Activated naive CD4-positive, alpha-beta T cell treated with anti-CD3 and anti-CD28 coated beads, Interleukin-2, amount 10 ng/mL, durations not matched to agents 7 days and 5 days (primary cell): ENCODE results near the gene ZNF20.

Source experiments
- CTCF ChIA-PET: fragments of 350-600 bp; sonication (Branson Sonifier 250); formaldehyde crosslinking; loops from one replicate; lab custom pipeline; 2021; ENCODE audit warnings: antibody characterized with exemption; lab: Charles Lee
- DNase-seq: peaks from one replicate; pipeline ENCODE4 v3.0.0-alpha.2; 2020
- H3K27ac Mint-ChIP-seq: one replicate; pipeline ENCODE4 v1.8.0; 2021; ENCODE audit warnings: mild to moderate bottlenecking, moderate library complexity, mixed read lengths
- H3K27me3 Mint-ChIP-seq: one replicate; pipeline ENCODE4 v1.8.0; 2021; ENCODE audit warnings: mild to moderate bottlenecking, mixed read lengths
- H3K36me3 Mint-ChIP-seq: one replicate; pipeline ENCODE4 v1.8.0; 2021; ENCODE audit warnings: mixed read lengths
- H3K4me1 Mint-ChIP-seq: one replicate; pipeline ENCODE4 v1.8.0; 2021; ENCODE audit warnings: mixed read lengths
- H3K4me3 Mint-ChIP-seq: one replicate; pipeline ENCODE4 v1.8.0; 2021; ENCODE audit warnings: mild to moderate bottlenecking, moderate library complexity, mixed read lengths
- H3K9me3 Mint-ChIP-seq: one replicate; pipeline ENCODE4 v1.8.0; 2021; ENCODE audit warnings: mixed read lengths

Gene ZNF20

DNA sequence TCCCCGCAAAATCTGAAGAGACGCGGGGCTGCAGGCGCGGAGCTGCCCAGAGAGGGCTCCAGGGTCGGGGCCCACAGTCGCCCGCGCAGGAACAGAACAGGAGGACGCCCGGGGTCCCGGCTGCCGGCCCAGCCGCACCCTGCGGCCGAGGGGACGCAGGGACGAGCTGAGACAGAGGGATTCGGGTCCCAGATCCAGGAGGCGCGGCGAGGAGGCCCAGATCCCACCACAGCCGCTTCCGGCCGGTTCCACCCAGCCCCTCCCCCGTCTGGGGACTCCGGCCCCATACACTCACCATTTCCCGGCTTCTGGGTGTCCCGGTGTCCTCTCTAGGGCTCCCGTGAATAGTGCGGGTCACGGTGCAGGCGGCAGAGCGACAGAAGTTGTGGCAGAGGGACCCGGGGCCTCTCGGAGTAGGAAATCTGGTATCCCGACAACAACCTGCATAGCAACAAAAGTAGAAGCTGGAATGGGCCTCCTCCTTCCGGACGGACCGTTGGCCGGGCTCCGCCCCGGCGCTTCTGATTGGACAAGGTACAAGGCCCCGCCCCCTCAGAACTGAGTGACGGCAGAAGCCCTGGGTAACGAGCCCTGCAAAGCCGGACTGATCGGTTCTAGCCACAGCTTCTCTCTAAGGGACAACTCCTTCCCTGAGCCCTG is at the start of gene ZNF20:
ZNF20 (minus strand) TSS at position 466 of the 660 bp plus-strand sequence; CDS start at position 298, 168 bp downstream.
- peak; percentile 95 for DNase-seq
- Mint-ChIP-seq H3K4me3 (peak within 1 kb of the TSS; percentile 93), H3K36me3 (peaks cover 31% of the 10 kb centered on the region), H3K9me3 (peaks cover 14% of the 10 kb centered on the region), H3K4me1 (peaks cover 33% of the 10 kb centered on the region), H3K27ac (peak within 1 kb of the TSS; percentile 70), H3K27me3 (no peaks in the 10 kb centered on the region)
- CTCF ChIA-PET: interaction anchor here (0.8 to 3.4 kb wide), 12 partner anchors 16 to 342 kb away, joined by 3 to 45 read pairs (median 8); partner anchors contain the start of genes ZNF491, ZNF625, ZNF700 and ZNF763

GRCh38 chr19:12187625-12188024 is 47.5 kb upstream of the ZNF20 start:
- peaks cover 83% of the 10 kb centered on the region for H3K36me3 Mint-ChIP-seq
- peaks cover 74% of the 10 kb centered on the region for H3K9me3 Mint-ChIP-seq
- H3K27ac Mint-ChIP-seq: no peak overlapping the region
- DNase-seq: no peak
- CTCF ChIA-PET: no interaction called here
- no peak overlapping the region for H3K4me3 Mint-ChIP-seq
- H3K4me1 Mint-ChIP-seq: no peaks in the 10 kb centered on the region
- no peaks in the 10 kb centered on the region for H3K27me3 Mint-ChIP-seq

GRCh38 chr19:12180377-12180776 is 40.2 kb upstream of the ZNF20 start:
- Mint-ChIP-seq H3K4me1 (no peaks in the 10 kb centered on the region), H3K36me3 (peaks cover 77% of the 10 kb centered on the region), H3K27ac (no peak overlapping the region), H3K9me3 (peaks cover 69% of the 10 kb centered on the region), H3K4me3 (no peak overlapping the region), H3K27me3 (no peaks in the 10 kb centered on the region)
- CTCF ChIA-PET: no interaction called here
- DNase-seq: no peak

DNA sequence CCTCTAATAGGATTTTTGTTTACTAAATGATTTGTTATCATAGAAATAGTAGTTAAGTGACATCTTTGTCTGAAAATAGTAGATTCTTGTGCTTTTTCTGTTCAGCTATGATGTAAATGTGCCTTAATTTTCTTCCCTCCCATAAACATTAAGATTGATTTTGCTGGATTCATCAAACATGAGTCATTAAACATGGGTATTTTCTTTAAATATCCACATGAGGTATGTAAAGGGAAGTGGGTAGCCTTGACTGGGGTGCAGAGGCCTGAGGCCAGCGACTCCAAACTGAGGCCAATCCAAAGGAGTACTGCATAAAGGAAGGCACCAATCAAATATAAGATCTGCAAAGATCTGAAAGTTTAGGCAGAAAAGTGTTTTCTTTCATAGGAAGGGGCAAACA is 26.5 kb upstream of the ZNF20 start:
- Mint-ChIP-seq H3K4me3 (no peak overlapping the region), H3K4me1 (peaks cover 36% of the 10 kb centered on the region), H3K27ac (no peak overlapping the region), H3K27me3 (no peaks in the 10 kb centered on the region), H3K36me3 (peaks cover 57% of the 10 kb centered on the region), H3K9me3 (peaks cover 3% of the 10 kb centered on the region)
- CTCF ChIA-PET: no interaction called here
- DNase-seq: no peak

GRCh38 chr19:12163826-12164225 is 23.7 kb upstream of the ZNF20 start:
- CTCF ChIA-PET: interaction anchor here (0.6 to 2.0 kb wide), 2 partner anchors 8 to 104 kb away, joined by 3 to 5 read pairs; no protein-coding TSS in a partner anchor
- Mint-ChIP-seq H3K27me3 (no peaks in the 10 kb centered on the region), H3K36me3 (peaks cover 38% of the 10 kb centered on the region), H3K27ac (peak overlapping the region; percentile 92), H3K4me3 (peak overlapping the region; percentile 88), H3K9me3 (no peaks in the 10 kb centered on the region), H3K4me1 (peaks cover 41% of the 10 kb centered on the region)
- DNase-seq: no peak

DNA sequence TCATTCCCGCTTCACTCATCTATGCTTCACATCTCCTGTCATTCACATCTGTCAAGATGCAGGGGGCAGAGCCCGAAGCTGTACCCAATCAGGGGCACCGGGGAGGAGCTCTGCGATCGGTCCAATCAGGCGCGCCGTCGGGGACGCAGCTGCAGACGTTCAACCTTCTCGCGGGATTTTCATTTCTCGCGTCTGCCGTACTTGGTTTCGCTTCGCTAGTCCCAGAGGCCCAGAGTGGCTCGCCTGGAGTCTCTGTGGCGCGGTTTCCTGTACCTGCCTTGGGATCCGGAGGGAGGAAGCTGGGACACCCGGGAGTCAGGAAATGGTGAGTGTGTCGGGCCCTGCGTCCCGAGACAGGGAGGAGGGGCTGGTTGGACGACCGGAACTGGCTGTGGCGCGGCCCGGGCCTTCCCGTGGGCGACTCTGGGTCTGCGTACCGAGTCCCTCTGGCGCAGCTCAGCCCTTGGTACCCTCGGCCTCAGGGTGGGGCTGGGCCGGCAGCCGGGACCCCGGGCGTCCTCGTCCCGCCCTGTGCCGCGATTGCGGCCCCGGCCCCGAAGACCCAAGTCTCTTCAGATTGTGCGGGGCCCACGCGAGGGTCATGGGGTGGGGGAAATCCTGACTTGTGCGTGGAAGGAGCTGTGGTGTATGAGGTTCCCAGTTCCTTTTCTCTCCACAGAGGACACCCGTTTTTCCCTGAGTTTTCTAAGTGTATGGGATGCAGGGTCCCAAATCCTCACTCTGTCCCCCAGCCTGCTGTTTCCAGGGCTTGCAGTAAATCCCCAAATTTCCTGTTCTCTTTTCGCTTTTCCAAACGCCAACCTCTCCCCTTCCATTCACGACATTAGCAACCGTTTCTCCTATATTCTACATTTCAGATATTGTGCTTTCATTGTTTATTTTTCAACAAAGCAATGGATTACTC is 23.0 kb upstream of the ZNF20 start, which contains the start of gene ZNF136:
ZNF136 (plus strand) TSS at position 215 of the 925 bp plus-strand sequence; CDS start at position 323, 108 bp downstream.
- Mint-ChIP-seq H3K4me3 (peak within 1 kb of the TSS; percentile 89), H3K4me1 (peaks cover 43% of the 10 kb centered on the region), H3K9me3 (peaks cover 1% of the 10 kb centered on the region), H3K27me3 (no peaks in the 10 kb centered on the region), H3K36me3 (peaks cover 32% of the 10 kb centered on the region), H3K27ac (peak within 1 kb of the TSS; percentile 93)
- DNase-seq: peak; percentile 98
- CTCF ChIA-PET: interaction anchor here (0.8 to 2.0 kb wide), 2 partner anchors 104 to 239 kb away, joined by 4 to 5 read pairs; no protein-coding TSS in a partner anchor

- peak overlapping the region; percentile 93 for H3K27ac Mint-ChIP-seq
- peak overlapping the region; percentile 89 for H3K4me3 Mint-ChIP-seq
- peaks cover 41% of the 10 kb centered on the region for H3K4me1 Mint-ChIP-seq
- H3K9me3 Mint-ChIP-seq: peaks cover 1% of the 10 kb centered on the region
- CTCF ChIA-PET: interaction anchor here (0.8 to 2.0 kb wide), 2 partner anchors 103 to 239 kb away, joined by 4 to 5 read pairs; no protein-coding TSS in a partner anchor
- no peak for DNase-seq
- peaks cover 29% of the 10 kb centered on the region for H3K36me3 Mint-ChIP-seq
- H3K27me3 Mint-ChIP-seq: no peaks in the 10 kb centered on the region
Observed at GRCh38 chr19:12162513-12162881, 22.3 kb upstream of the ZNF20 start.

GRCh38 chr19:12159773-12160414 is 19.7 kb upstream of the ZNF20 start:
- peaks cover 39% of the 10 kb centered on the region for H3K4me1 Mint-ChIP-seq
- H3K36me3 Mint-ChIP-seq: peaks cover 15% of the 10 kb centered on the region
- peaks cover 1% of the 10 kb centered on the region for H3K9me3 Mint-ChIP-seq
- DNase-seq: peak; percentile 28
- CTCF ChIA-PET: interaction anchor here (0.6 kb wide), 1 partner anchor 407 kb away, joined by 3 read pairs; no protein-coding TSS in a partner anchor
- H3K27ac Mint-ChIP-seq: peak overlapping the region; percentile 3
- no peak overlapping the region for H3K4me3 Mint-ChIP-seq
- H3K27me3 Mint-ChIP-seq: peaks cover 17% of the 10 kb centered on the region

DNA sequence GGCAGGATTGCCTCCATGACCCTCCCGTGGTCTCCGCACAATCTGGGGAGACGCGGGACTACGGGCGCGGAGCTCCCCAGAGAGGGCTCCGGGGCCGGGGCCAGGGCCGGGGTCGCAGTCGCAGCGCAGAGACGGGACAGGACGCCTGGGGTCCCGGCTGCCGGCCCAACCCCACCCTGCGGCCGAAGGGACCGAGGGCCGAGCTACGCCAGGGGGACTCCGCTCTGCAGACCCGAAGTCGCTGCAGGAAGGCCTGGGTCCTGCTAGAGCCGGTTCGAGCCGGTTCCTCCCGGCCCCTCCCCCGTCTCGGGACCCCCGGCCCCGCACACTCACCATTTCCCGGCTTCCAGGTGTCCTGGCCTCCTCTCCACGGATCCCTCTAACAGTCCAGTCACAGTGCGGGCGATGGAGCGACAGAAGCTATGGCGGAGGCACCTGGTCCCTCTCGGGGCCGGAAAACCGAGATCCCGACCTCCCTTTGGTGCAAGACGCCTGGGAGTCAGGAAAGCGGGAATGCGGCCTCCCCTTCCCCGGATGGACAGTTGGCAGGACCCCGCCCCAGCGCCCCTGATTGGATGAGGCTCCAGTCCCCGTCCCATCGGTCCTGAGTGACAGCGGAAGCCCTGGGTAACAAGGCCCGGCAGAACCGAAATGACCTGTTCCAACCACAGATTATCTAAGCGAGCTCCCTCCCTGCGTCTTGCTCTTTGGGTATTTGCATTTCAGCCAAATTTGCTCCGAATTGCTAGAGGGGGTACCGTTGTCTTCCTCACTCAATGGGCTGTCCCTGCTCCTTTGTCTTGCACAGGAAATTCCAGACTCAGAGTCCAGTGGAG is 16.3 kb upstream of the ZNF20 start, which contains the start of gene ZNF625:
ZNF625 (minus strand) TSS at position 512 of the 836 bp plus-strand sequence; CDS start at position 336, 176 bp downstream.
- CTCF ChIA-PET: interaction anchor here (0.6 to 1.1 kb wide), 4 partner anchors 13 to 233 kb away, joined by 3 to 4 read pairs (median 3); no protein-coding TSS in a partner anchor
- Mint-ChIP-seq H3K27ac (peak within 1 kb of the TSS; percentile 84), H3K4me3 (peak within 1 kb of the TSS; percentile 84), H3K36me3 (peaks cover 19% of the 10 kb centered on the region), H3K4me1 (peaks cover 25% of the 10 kb centered on the region), H3K9me3 (peaks cover 1% of the 10 kb centered on the region), H3K27me3 (peaks cover 17% of the 10 kb centered on the region)
- DNase-seq: peak; percentile 61

DNA sequence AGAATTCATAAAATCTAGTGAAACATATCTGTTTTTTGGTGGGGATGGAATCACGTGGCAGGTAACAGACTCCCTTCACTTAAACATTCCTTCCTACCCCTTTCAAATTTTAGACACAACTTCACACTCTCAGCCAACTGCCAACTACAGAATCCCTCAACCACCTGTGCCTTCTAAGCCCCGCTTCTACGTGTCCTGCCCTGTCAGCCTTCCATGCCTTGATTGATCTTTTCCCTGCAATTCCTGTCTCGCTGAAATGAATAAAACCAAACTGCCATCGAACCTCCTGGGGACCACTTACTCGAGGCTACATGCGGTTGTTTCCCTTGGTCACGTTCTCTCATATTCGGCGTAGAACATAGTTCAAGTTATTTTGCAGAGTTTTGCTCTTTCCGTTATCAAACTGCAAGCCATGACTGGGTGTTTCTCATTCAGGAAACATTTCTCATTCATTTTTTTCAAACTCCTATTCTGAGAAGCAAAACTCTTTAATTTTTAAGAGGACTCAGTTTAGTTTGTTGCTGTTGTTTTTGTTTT is 15.2 kb upstream of the ZNF20 start:
- Mint-ChIP-seq H3K27ac (peak overlapping the region; percentile 57), H3K36me3 (peaks cover 22% of the 10 kb centered on the region), H3K9me3 (peaks cover 5% of the 10 kb centered on the region), H3K4me1 (peaks cover 25% of the 10 kb centered on the region), H3K4me3 (peak overlapping the region; percentile 84), H3K27me3 (peaks cover 17% of the 10 kb centered on the region)
- CTCF ChIA-PET: interaction anchor here (1.1 kb wide), 1 partner anchor 96 kb away, joined by 3 read pairs; no protein-coding TSS in a partner anchor
- DNase-seq: no peak

- no peak for DNase-seq
- CTCF ChIA-PET: no interaction called here
- Mint-ChIP-seq H3K27ac (no peak overlapping the region), H3K4me1 (peaks cover 12% of the 10 kb centered on the region), H3K4me3 (no peak overlapping the region), H3K36me3 (peaks cover 35% of the 10 kb centered on the region), H3K27me3 (no peaks in the 10 kb centered on the region), H3K9me3 (peaks cover 35% of the 10 kb centered on the region)
Observed at GRCh38 chr19:12145348-12145747, 5.2 kb upstream of the ZNF20 start.

- Mint-ChIP-seq H3K27ac (no peak overlapping the region), H3K9me3 (peaks cover 24% of the 10 kb centered on the region), H3K4me1 (peaks cover 33% of the 10 kb centered on the region), H3K27me3 (no peaks in the 10 kb centered on the region), H3K4me3 (peak overlapping the region; percentile 93), H3K36me3 (peaks cover 36% of the 10 kb centered on the region)
- CTCF ChIA-PET: interaction anchor here (1.0 to 3.4 kb wide), 9 partner anchors 18 to 344 kb away, joined by 3 to 45 read pairs (median 10); partner anchors contain the start of genes ZNF491 and ZNF700
- DNase-seq: no peak
Observed at GRCh38 chr19:12141405-12141736, 1.2 kb upstream of the ZNF20 start.
